Endothelial cell of hepatic sinusoid (primary cell): ENCODE results near the gene SLC29A3.

Source experiments
- in situ Hi-C: cut with HindIII; loops from 2 replicates; pipeline ENCODE4 v1.10.0; 2017; ENCODE audit warnings: low sequenced_read_pairs

The SLC29A3 gene

GRCh38 chr10:71299071-71299785, 19.8 kb upstream of the SLC29A3 start:
- in situ Hi-C loops, result no loop called here

DNA sequence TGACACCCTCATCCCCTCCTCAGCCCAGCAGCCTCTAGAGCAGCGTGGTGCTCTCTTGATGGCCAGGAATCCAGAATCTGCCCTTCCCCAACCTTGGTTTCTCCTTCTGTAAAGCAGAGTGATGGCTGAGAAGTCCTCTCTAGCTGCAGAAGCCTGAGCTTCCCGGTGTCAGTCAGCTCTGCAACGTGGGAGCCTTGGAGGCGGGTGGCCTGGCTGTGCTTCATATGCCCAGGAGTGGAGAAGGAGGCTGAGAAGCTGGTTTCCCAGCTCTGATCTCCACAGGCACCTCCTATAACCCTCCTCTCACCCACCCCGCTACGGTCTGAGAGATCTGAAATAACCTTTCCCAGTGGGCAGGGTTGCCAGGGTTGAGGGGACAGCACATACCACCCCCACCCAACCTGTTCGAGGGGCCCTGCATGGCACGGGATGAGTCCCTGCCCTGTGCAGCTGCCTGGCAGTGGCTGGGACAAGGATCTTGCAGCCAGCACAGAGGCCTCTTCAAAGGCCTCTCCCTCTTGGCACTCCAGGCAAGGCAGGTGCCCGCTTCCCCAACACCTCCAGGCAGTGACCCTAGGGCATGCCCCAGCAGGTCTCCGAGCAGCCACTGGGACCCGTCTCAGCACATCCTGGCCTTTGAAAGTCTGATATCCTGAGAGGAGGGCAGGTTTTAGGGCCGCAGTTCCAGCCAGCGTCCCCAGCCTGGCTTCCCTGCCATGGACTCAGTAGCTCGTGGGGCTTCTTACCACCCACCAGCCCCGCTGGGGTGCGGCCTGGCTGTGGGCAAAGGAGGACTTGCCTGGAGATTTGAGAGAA, 18.3 kb upstream of the SLC29A3 start:
- in situ Hi-C loops, result no loop called here

- in situ Hi-C loops, result no loop called here
Measured at GRCh38 chr10:71301371-71301916, 17.6 kb upstream of the SLC29A3 start.

DNA sequence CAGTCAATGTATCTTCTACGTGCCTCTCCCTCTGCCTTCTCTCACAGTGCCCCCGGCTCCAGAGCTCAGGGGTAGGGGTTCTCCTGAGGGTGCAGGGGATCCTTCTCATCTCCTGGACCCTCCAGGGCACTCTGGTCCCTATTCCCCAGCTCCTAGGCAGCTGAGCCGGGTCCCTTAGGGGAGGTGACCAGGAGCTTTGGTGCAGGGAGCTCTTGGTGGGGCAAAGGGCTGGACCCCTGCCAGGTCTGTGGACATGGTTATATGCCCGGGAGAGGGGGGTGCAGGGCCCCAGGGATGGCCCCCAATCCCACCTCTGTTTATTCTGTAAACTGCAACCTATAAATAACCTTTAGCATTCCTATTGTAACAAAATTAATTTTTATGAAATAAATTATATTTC, 16.6 kb upstream of the SLC29A3 start:
- in situ Hi-C loops, result no loop called here

DNA sequence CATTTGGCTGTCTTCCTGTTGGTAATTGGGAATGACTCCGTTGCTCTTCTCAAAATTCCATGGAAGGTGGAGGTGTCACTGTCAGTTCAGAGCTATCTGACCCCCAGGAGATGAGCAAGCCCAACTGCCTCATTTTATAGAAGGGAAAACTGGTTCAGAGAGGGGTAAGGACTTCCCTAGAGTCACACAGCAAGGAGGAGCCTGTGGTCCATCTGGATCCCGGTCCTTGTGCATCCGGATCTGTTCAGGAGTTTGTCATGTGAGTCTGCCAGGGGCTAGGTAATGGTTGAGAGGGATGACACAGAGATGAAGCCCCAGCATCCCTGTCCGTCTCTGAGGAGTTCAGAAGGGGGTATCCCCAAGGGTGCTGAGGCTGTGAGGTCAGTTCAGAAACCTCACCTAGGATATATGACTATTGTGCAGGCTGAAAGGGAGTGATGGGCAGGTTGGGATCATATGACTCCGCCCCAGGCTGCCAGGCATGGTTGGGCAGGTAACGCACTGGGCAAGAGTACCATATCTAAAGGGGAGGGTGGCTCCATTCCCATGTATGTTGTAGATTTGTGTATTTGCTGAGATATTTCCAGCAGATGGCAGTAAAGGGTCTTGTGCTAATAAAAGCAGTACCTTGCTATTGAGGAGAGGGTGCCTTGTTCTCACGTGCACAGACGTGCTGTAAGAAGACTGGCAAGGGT, 16.0 kb upstream of the SLC29A3 start:
- in situ Hi-C loops, result no loop called here

- in situ Hi-C loops, result no loop called here
Measured at GRCh38 chr10:71303569-71303907, 15.5 kb upstream of the SLC29A3 start.

DNA sequence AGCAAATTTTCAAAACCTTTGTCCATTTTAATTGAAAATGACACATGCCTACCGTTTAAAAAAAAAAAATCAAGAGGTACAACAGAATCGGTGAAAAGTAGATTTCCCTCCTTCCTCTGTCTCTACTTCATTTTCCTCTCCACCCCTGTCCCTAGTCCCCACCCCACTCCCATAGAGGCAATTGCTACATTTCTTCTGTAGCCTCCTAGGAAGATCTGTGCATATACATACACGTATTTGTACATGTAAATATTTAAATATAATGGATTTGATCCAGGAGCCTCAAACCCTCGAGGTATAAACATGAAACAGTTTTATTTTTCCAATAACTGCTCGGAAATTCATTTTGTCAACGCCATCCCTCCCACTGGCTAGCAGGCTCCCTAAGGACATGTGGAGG, 14.1 kb upstream of the SLC29A3 start:
- in situ Hi-C loops, result loop anchor here (5.0 kb wide), 1 partner anchor 78 kb away; no protein-coding TSS in a partner anchor

GRCh38 chr10:71306979-71307378, 12.1 kb upstream of the SLC29A3 start:
- in situ Hi-C loops, result loop anchor here (5.0 kb wide), 1 partner anchor 80 kb away; no protein-coding TSS in a partner anchor

DNA sequence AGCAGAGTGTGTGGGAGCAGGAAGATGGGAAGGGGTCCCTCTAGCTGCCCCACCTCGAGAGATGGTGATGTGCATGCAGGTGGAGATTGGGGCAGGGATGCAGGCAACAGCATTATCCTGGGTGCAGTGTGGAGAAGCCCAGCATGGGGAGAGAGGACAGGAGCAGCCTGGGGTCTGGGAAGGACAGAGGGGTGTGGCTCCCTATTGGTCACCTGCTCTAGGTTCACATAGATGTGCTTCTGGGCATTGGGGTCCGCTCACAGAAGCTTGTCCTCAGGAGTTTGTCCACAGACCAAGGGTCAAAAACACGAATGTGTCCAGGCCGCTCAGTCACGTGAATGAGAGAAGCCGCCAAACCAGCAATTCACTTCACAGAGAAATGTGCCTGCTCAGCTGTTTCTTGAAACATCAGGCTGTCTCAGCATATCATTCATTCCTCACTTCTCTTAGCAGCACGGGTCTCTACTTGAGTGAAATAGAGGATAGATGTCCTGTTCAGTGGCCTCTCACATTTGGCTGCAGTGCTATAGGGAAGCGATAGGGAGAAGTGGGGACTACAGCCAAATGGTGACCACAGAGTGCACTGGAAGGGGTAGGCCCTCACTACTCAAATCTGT, 11.5 kb upstream of the SLC29A3 start:
- in situ Hi-C loops, result loop anchor here (5.0 kb wide), 1 partner anchor 80 kb away; no protein-coding TSS in a partner anchor

DNA sequence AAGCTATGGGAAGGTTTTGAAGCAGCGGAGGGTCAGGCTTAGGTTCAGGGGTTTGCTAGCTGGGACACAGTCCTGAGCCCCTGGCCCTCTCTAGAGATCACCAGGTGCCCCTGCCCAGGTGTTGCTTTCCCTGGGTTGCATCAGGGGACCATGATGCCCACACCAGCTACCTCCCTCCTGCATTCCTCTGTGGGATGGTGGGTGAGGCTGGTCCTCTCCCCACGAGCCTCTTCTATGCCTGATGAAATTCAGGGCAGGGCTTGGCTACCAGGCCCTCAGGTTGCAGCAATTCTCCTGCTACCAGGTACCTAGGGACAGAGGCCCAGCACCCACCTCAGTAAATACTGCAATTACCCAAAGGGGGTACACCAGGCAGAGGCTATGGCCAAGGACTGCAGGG, 10.8 kb upstream of the SLC29A3 start:
- in situ Hi-C loops, result loop anchor here (5.0 kb wide), 1 partner anchor 81 kb away; no protein-coding TSS in a partner anchor

DNA sequence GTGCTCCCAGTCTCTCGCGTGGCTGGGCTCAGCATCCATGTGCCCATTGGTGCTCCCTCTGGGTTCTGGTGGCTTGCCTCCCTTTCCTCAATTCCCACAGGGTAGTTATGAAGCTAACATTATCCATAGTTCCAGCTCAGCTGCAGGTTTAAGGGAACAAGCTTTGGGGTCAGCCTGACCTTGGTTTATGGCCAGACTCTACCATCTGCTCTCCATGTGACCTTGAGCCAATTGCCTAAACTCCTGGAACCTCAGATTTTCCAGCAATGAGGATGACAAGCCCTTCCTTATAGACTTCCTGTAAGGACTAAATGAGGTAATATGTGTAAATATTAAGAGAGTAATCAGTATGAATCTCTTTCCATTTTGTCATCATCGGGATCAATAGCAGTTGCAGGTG, 10.1 kb upstream of the SLC29A3 start:
- in situ Hi-C loops, result loop anchor here (5.0 kb wide), 1 partner anchor 82 kb away; no protein-coding TSS in a partner anchor

DNA sequence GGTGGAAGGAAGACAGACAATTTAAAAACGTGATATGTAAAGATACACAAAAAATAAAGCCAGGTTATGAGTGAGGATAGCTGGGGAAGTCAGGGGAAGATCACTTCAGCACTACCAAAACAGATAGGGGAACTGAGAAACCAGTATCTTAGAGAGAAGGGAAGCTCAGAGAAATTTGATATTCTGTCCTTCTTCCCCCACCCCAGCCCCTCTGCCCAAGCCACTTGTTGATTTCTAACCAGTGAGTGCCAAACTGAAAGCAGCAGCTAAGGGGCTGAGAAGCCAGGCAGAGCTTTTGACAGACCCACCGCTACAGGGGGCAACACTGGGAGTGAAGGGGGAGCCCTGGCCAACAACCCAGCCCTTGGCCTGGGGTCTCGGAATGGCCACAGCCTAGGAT, 9.1 kb upstream of the SLC29A3 start:
- in situ Hi-C loops, result loop anchor here (5.0 kb wide), 1 partner anchor 83 kb away; no protein-coding TSS in a partner anchor

DNA sequence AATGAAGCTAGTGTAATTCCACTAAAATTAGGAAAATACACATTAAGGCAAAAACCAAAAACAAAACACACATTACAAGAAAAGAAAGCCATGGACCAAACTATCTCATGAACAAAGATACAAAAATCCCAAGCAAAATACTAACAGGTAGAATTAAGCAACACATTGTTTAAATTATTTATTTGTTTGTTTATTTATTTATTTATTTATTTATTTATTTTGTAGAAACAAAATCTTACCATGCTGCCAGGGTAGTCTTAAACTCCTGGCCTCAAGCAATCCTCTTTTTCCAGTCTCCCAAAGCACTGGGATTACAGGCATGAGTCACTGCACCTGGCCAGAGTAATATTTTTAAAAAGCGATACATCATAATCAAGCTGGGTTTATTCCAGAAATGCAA, 6.8 kb upstream of the SLC29A3 start:
- in situ Hi-C loops, result no loop called here

- in situ Hi-C loops, result no loop called here
Measured at GRCh38 chr10:71312811-71313789, 6.0 kb upstream of the SLC29A3 start.

GRCh38 chr10:71314028-71314693, 4.9 kb upstream of the SLC29A3 start:
- in situ Hi-C loops, result no loop called here

- in situ Hi-C loops, result no loop called here
Measured at GRCh38 chr10:71314694-71315225, 4.3 kb upstream of the SLC29A3 start.

DNA sequence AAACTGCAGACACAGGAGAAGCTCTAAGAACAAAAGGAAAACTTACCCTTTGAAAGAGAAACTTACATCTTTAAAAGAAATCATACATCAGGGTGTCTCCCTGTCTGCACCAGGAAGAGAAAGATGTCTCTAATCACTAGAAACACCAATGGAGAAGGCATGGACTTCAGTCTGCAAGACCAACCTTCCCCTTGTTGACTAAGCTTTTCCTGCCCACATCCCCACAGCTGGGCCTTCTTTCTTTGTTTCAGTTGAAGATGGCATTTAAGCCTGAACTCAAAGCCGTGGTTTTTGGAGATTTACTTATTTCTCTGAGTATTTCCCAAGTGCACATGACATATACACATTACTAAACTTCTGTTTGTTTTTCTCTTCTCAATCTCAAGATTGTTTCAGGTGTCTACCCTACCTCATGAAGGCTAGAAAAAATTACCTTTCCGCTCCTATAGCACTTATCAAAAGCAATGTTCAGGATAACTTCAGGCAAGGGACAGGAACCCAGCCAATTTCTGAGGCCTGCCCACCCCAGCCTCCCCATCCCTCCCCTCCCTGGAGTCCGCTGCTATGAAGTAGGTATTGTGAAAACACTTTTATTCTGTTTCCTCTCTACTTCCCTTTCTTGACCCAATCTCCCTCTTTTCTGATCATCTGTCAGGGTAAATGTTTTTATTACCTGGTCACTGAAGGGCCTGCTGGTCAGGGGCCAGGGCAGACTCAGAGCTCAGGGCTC, 2.8 kb upstream of the SLC29A3 start:
- in situ Hi-C loops, result no loop called here

GRCh38 chr10:71316786-71317160, 2.3 kb upstream of the SLC29A3 start:
- in situ Hi-C loops, result no loop called here
